Transverse colon (tissue), 4 donors: ENCODE data around the gene UBE3A. TPM values are rescaled to one million over a fixed set of nuclear protein-coding genes. Genes with fewer than 3 reads are reported as not detected.

ENCODE experiments used
- DNase-seq: peaks from one replicate; pipeline ENCODE4 v3.0.0-alpha.2; 2019
- H3K27ac ChIP-seq, 4 donors: fragments of 200-600 bp; sonication (generic); 2 replicates each; pipeline ENCODE4 v1.5.1; 2016 to 2018; ENCODE audit warnings: inconsistent platforms in 4 of 4
- H3K27me3 ChIP-seq: fragments of 200-600 bp; sonication (generic); 2 replicates; pipeline ENCODE4 v1.5.1; 2017; ENCODE audit warnings: inconsistent platforms
- H3K36me3 ChIP-seq, 4 donors: fragments of 200-600 bp; sonication (generic); 2 replicates each; pipeline ENCODE4 v1.5.1; 2017 to 2019; ENCODE audit warnings: inconsistent platforms in 4 of 4
- H3K4me1 ChIP-seq, 4 donors: fragments of 200-600 bp; sonication (generic); 2 replicates each; pipeline ENCODE4 v1.5.1; 2017 to 2020; ENCODE audit warnings: inconsistent platforms in 4 of 4
- H3K4me3 ChIP-seq, 4 donors: fragments of 200-600 bp; sonication (generic); 1 replicate in 1 of 4; 2 replicates in 3 of 4; pipeline versions ENCODE4 v1.5.1 to v1.6.1; 2017 to 2019; ENCODE audit warnings: inconsistent platforms in 4 of 4
- H3K9me3 ChIP-seq, 2 donors: fragments of 200-600 bp; sonication (generic); 2 replicates each; pipeline ENCODE4 v1.5.1; 2017 to 2019; ENCODE audit warnings: inconsistent platforms in 2 of 2
- CTCF ChIP-seq, 5 experiments: fragments of 200-600 bp in 3 of 5; fragments of 450-650 bp in 2 of 5; sonication (generic) in 3 of 5; IDR thresholded peaks; 1 replicate in 2 of 5; 2 replicates in 3 of 5; pipeline ENCODE4 v1.5.1; 2016 to 2017; ENCODE audit warnings: antibody characterized with exemption in 5 of 5, inconsistent platforms in 3 of 5, mild to moderate bottlenecking in 2 of 5, moderate library complexity in 1 of 5
- EP300 ChIP-seq: sonication (generic); formaldehyde crosslinking; IDR thresholded peaks from one replicate; pipeline ENCODE4 v1.6.1; 2017; ENCODE audit warnings: antibody characterized with exemption, low read depth
- POLR2A ChIP-seq: fragments of 450-650 bp; IDR thresholded peaks from one replicate; pipeline ENCODE4 v1.6.1; 2016; ENCODE audit warnings: antibody characterized with exemption, mild to moderate bottlenecking, moderate library complexity
- POLR2AphosphoS5 ChIP-seq, 3 donors: sonication (generic); formaldehyde crosslinking; IDR thresholded peaks; one replicate each; pipeline ENCODE4 v1.6.1; 2016; ENCODE audit warnings: antibody characterized with exemption in 3 of 3
- WGBS, 2 donors: methylation state at CpG; one replicate each; pipeline ENCODE4 v1.1.5; 2018; ENCODE audit warnings: low coverage in 1 of 2; 5-methylcytosine and 5-hydroxymethylcytosine counted together
- in situ Hi-C, 4 donors: fragments of 200-750 bp; cut with MboI; loops; one replicate each; pipeline versions ENCODE4 v1.15.0 to v1.15.1; 2017; ENCODE audit warnings: low sequenced_read_pairs in 3 of 4, low pct_ligation_motif_present in 1 of 4, low pct_unique_long_range_greater_than_20kb in 1 of 4
- intact Hi-C: fragments of 100-400 bp; cut with DNase I; formaldehyde crosslinking; loops from one replicate; pipeline ENCODE4 v1.15.1; 2023; ENCODE audit warnings: low total_unique reads
- total RNA-seq, 4 donors: library from RNA; depleted of rRNA; stranded (reverse); fragments of >200 nt; gene quantifications; one replicate each; pipeline ENCODE4 v1.1.0, GENCODE V29; 2016

The UBE3A gene
- total RNA-seq, 4 donors from 2014 or later = 52.1 to 92.1 (median 76.5) TPM

GRCh38 chr15:25464784-25465183, 26.0 kb upstream of the UBE3A start:
- WGBS, 2 donors = 42 to 71% methylated on average over 1 to 2 of the region's 2 CpGs
- Histone ChIP-seq H3K27me3 (no peaks in the 10 kb centered on the region), H3K9me3 (no peaks in the 10 kb centered on the region), H3K27ac (no peak overlapping the region), H3K4me3 (no peak overlapping the region), H3K4me1 (no peaks in the 10 kb centered on the region), H3K36me3 (no peaks in the 10 kb centered on the region)
- in situ Hi-C loops (no loop called here), intact Hi-C loops (no loop called here)
- TF ChIP-seq POLR2A = no peak
- no peak for TF ChIP-seq EP300
- no peak for TF ChIP-seq POLR2AphosphoS5 (IDR thresholded peaks at IDR 0.05)
- no peak for TF ChIP-seq CTCF (IDR thresholded peaks at IDR 0.05)
- DNase-seq = no peak

DNA sequence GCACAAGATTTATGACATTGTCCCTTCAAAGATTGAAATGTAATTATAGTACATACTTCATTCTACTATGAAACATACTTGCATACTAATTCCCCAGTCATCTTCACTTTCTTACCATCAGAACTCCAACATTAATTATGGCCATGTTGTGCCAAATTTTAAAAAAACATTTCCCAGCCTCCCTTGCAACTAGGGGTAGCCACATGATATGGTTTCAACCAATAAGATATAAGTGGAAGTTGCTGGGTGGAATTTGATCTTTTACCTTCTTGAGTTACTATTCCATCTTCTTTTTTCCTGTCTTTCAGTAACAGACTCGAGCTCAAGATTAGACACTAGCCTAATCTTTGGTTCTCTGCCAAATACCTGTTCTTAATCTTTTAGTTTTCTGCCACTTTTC, 25.6 kb upstream of the UBE3A start:
- Histone ChIP-seq H3K9me3 (no peaks in the 10 kb centered on the region), H3K27me3 (no peaks in the 10 kb centered on the region), H3K27ac (no peak overlapping the region), H3K4me1 (no peaks in the 10 kb centered on the region), H3K4me3 (no peak overlapping the region), H3K36me3 (no peaks in the 10 kb centered on the region)
- DNase-seq = no peak
- intact Hi-C loops (no loop called here), in situ Hi-C loops (no loop called here)
- 0% methylated on average over 1 of the region's 1 CpG; no CpG with 5 or more reads in 1 of the 2 donors for WGBS, 2 donors
- TF ChIP-seq CTCF (IDR thresholded peaks at IDR 0.05) (no peak), POLR2A (no peak)

- intact Hi-C loops = no loop called here
- no peak for DNase-seq
- Histone ChIP-seq H3K4me3 (no peak overlapping the region), H3K9me3 (peaks cover 0 to 10% of the 10 kb centered on the region in 2 donors), H3K4me1 (no peaks in the 10 kb centered on the region), H3K36me3 (no peaks in the 10 kb centered on the region), H3K27ac (no peak overlapping the region), H3K27me3 (no peaks in the 10 kb centered on the region)
- 67 to 82% methylated on average over 3 of the region's 3 CpGs for WGBS, 2 donors
- no peak for TF ChIP-seq POLR2A
- TF ChIP-seq EP300 = no peak
- TF ChIP-seq POLR2AphosphoS5 (IDR thresholded peaks at IDR 0.05) = no peak
- no peak for TF ChIP-seq CTCF (IDR thresholded peaks at IDR 0.05)
- in situ Hi-C loops = no loop called here
Measured at GRCh38 chr15:25456196-25456595, 17.4 kb upstream of the UBE3A start.

- Histone ChIP-seq H3K9me3 (peaks cover 0 to 10% of the 10 kb centered on the region in 2 donors), H3K4me3 (no peak overlapping the region), H3K27ac (no peak overlapping the region), H3K36me3 (no peaks in the 10 kb centered on the region), H3K27me3 (no peaks in the 10 kb centered on the region), H3K4me1 (no peaks in the 10 kb centered on the region)
- TF ChIP-seq POLR2A (no peak), EP300 (no peak), CTCF (IDR thresholded peaks at IDR 0.05) (no peak), POLR2AphosphoS5 (IDR thresholded peaks at IDR 0.05) (no peak)
- intact Hi-C loops (no loop called here), in situ Hi-C loops (no loop called here)
- WGBS, 2 donors = 61 to 67% methylated on average over 3 of the region's 3 CpGs
- no peak for DNase-seq
Measured at GRCh38 chr15:25455226-25455625, 16.4 kb upstream of the UBE3A start.
